MM.1S (cell line): ENCODE data around the gene TTYH3.

Source experiments
- DNase-seq: peaks from one replicate; pipeline ENCODE4 v3.0.0-alpha.2; 2015
- H2AFZ ChIP-seq: fragments of 300-600 bp; sonication (generic); 2 replicates; pipeline ENCODE4 v1.6.0; 2016; ENCODE audit warnings: antibody characterized with exemption, low read length
- H3F3A ChIP-seq: fragments of 300-600 bp; sonication (generic); 2 replicates; pipeline ENCODE4 v1.6.1; 2016; ENCODE audit warnings: mild to moderate bottlenecking, antibody characterized with exemption, low read length, moderate library complexity, mixed read lengths; ENCODE audit not compliant: insufficient read depth
- H3K27ac ChIP-seq: fragments of 300-600 bp; sonication (generic); 2 replicates; pipeline ENCODE4 v1.5.1; 2016; ENCODE audit warnings: mild to moderate bottlenecking, low read length
- H3K27me3 ChIP-seq: fragments of 300-600 bp; sonication (generic); replicated peaks from 2 replicates; pipeline ENCODE4 v1.6.0; 2016; ENCODE audit warnings: low read length; ENCODE audit not compliant: insufficient read depth
- H3K36me3 ChIP-seq: fragments of 300-600 bp; sonication (generic); replicated peaks from 2 replicates; pipeline ENCODE4 v1.6.1; 2016; ENCODE audit warnings: mild to moderate bottlenecking, low read length, mixed read lengths; ENCODE audit not compliant: insufficient read depth
- H3K4me1 ChIP-seq: fragments of 300-600 bp; sonication (generic); 2 replicates; pipeline ENCODE4 v1.6.1; 2016; ENCODE audit warnings: low read length, mixed read lengths
- H3K4me2 ChIP-seq: fragments of 300-600 bp; sonication (generic); 2 replicates; pipeline ENCODE4 v1.6.0; 2016; ENCODE audit warnings: low read depth, low read length
- H3K4me3 ChIP-seq: fragments of 300-600 bp; sonication (generic); 2 replicates; pipeline ENCODE4 v1.5.1; 2016; ENCODE audit warnings: low read length, mixed read lengths
- H3K79me2 ChIP-seq: fragments of 300-600 bp; sonication (generic); 2 replicates; pipeline ENCODE4 v1.6.1; 2016; ENCODE audit warnings: mixed run types, low read length, mixed read lengths
- H3K9ac ChIP-seq: fragments of 300-600 bp; sonication (generic); 2 replicates; pipeline ENCODE4 v1.6.1; 2016; ENCODE audit warnings: low read length, mixed read lengths
- H3K9me2 ChIP-seq: fragments of 300-600 bp; sonication (generic); replicated peaks from 2 replicates; pipeline ENCODE4 v1.6.1; 2016; ENCODE audit warnings: mild to moderate bottlenecking, low read length, mixed read lengths; ENCODE audit not compliant: insufficient read depth
- H3K9me3 ChIP-seq: fragments of 300-600 bp; sonication (generic); replicated peaks from 2 replicates; pipeline ENCODE4 v1.6.1; 2016; ENCODE audit warnings: mild to moderate bottlenecking, low read length, mixed read lengths; ENCODE audit not compliant: insufficient read depth
- H4K20me1 ChIP-seq: fragments of 300-600 bp; sonication (generic); 2 replicates; pipeline ENCODE4 v1.6.1; 2016; ENCODE audit warnings: mild to moderate bottlenecking, low read length, moderate library complexity, mixed read lengths; ENCODE audit not compliant: insufficient read depth
- CTCF ChIP-seq: fragments of 300-600 bp; sonication (generic); IDR thresholded peaks from 2 replicates; pipeline ENCODE4 v1.5.1; 2016; ENCODE audit warnings: antibody characterized with exemption, low read length, mixed read lengths
- EZH2 ChIP-seq: fragments of 300-600 bp; sonication (generic); optimal IDR thresholded peaks from 2 replicates; pipeline ENCODE3; 2017; ENCODE audit warnings: low read depth, mild to moderate bottlenecking, antibody characterized with exemption, low read length, mixed read lengths
- EZH2phosphoT487 ChIP-seq: fragments of 300-600 bp; sonication (generic); IDR thresholded peaks from 2 replicates; pipeline ENCODE4 v1.6.1; 2018; ENCODE audit warnings: antibody characterized with exemption, low read length

The TTYH3 gene

GRCh38 chr7:2631946-2632732, at the start of gene TTYH3:
Gene TTYH3, plus strand, starts transcription at chr7:2631986. Its CDS starts 170 bp downstream, at chr7:2632156.
- H3K36me3 ChIP-seq, result no peaks in the 10 kb centered on the region
- no peak within 1 kb of the TSS for H3K27ac ChIP-seq
- DNase-seq, result no peak
- H2AFZ ChIP-seq, result peak within 1 kb of the TSS; percentile 84
- H3F3A ChIP-seq, result no peaks in the 10 kb centered on the region
- no peaks in the 10 kb centered on the region for H3K4me1 ChIP-seq
- peak within 1 kb of the TSS; percentile 64 for H3K4me3 ChIP-seq
- peaks cover 84% of the 10 kb centered on the region for H3K27me3 ChIP-seq
- H4K20me1 ChIP-seq, result no peaks in the 10 kb centered on the region
- H3K4me2 ChIP-seq, result peak within 1 kb of the TSS; percentile 95
- no peak for TF ChIP-seq EZH2
- TF ChIP-seq CTCF, result no peak
- no peak for TF ChIP-seq EZH2phosphoT487
- H3K9ac ChIP-seq, result peak within 1 kb of the TSS; percentile 35; the same call in 1 of the 2 replicates
- H3K9me2 ChIP-seq, result no peaks in the 10 kb centered on the region
- no peaks in the 10 kb centered on the region for H3K9me3 ChIP-seq
- no peaks in the 10 kb centered on the region for H3K79me2 ChIP-seq

GRCh38 chr7:2582006-2582735, 49.6 kb upstream of the TTYH3 start:
- no peak overlapping the region for H3K4me3 ChIP-seq
- H3K36me3 ChIP-seq, result no peaks in the 10 kb centered on the region
- H3K9ac ChIP-seq, result no peak overlapping the region
- no peak overlapping the region for H3K27ac ChIP-seq
- H3K9me3 ChIP-seq, result no peaks in the 10 kb centered on the region
- H3K9me2 ChIP-seq, result no peaks in the 10 kb centered on the region
- TF ChIP-seq EZH2phosphoT487 (no peak), EZH2 (no peak), CTCF (no peak)
- H4K20me1 ChIP-seq, result no peaks in the 10 kb centered on the region
- no peaks in the 10 kb centered on the region for H3F3A ChIP-seq
- H3K4me2 ChIP-seq, result no peak overlapping the region
- H3K79me2 ChIP-seq, result no peaks in the 10 kb centered on the region
- DNase-seq, result no peak
- H3K27me3 ChIP-seq, result no peaks in the 10 kb centered on the region
- no peaks in the 10 kb centered on the region for H3K4me1 ChIP-seq
- H2AFZ ChIP-seq, result no peak overlapping the region

- no peak for DNase-seq
- no peaks in the 10 kb centered on the region for H3K36me3 ChIP-seq
- no peaks in the 10 kb centered on the region for H3K9me3 ChIP-seq
- no peaks in the 10 kb centered on the region for H3K9me2 ChIP-seq
- no peak overlapping the region for H3K4me2 ChIP-seq
- no peak overlapping the region for H2AFZ ChIP-seq
- no peak overlapping the region for H3K4me3 ChIP-seq
- H3F3A ChIP-seq, result no peaks in the 10 kb centered on the region
- H4K20me1 ChIP-seq, result no peaks in the 10 kb centered on the region
- H3K79me2 ChIP-seq, result no peaks in the 10 kb centered on the region
- TF ChIP-seq CTCF, result no peak
- no peak for TF ChIP-seq EZH2
- TF ChIP-seq EZH2phosphoT487, result no peak
- H3K27me3 ChIP-seq, result no peaks in the 10 kb centered on the region
- H3K9ac ChIP-seq, result no peak overlapping the region
- H3K4me1 ChIP-seq, result no peaks in the 10 kb centered on the region
- no peak overlapping the region for H3K27ac ChIP-seq
These were observed 47.8 kb upstream of the TTYH3 start for GRCh38 chr7:2583798-2584580.
